ENCODE results near the gene DAB1. TPM values are rescaled to one million over a fixed set of nuclear protein-coding genes. Genes with fewer than 3 reads are reported as not detected.
"Not testable (repeated sequence)": the region's sequence is repeated elsewhere in the genome, so short reads cannot be mapped to it uniquely, and the experiment has no call there.

The DAB1 gene
- total RNA-seq, 4 donors from 2014 or later = under 0.01 to 5.9 (median 0.61) TPM

- Histone ChIP-seq H3K27ac (no peak overlapping the region), H3K4me3 (no peak overlapping the region), H3K4me1 (no peaks in the 10 kb centered on the region), H3K27me3 (no peaks in the 10 kb centered on the region), H3K9me3 (no peaks in the 10 kb centered on the region), H3K36me3 (no peaks in the 10 kb centered on the region)
- DNase-seq = no peak
- intact Hi-C loops (cut with DNase I; ENCODE audit: low total_unique reads) = no loop called here
- TF ChIP-seq, protein P1, sequence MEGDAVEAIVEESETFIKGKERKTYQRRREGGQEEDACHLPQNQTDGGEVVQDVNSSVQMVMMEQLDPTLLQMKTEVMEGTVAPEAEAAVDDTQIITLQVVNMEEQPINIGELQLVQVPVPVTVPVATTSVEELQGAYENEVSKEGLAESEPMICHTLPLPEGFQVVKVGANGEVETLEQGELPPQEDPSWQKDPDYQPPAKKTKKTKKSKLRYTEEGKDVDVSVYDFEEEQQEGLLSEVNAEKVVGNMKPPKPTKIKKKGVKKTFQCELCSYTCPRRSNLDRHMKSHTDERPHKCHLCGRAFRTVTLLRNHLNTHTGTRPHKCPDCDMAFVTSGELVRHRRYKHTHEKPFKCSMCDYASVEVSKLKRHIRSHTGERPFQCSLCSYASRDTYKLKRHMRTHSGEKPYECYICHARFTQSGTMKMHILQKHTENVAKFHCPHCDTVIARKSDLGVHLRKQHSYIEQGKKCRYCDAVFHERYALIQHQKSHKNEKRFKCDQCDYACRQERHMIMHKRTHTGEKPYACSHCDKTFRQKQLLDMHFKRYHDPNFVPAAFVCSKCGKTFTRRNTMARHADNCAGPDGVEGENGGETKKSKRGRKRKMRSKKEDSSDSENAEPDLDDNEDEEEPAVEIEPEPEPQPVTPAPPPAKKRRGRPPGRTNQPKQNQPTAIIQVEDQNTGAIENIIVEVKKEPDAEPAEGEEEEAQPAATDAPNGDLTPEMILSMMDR (IDR thresholded peaks at IDR 0.05) = no peak
- TF ChIP-seq POLR2A (IDR thresholded peaks at IDR 0.05) = no peak
Observed at GRCh38 chr1:57232500-57232899, 191.4 kb downstream of the DAB1 start.

DNA sequence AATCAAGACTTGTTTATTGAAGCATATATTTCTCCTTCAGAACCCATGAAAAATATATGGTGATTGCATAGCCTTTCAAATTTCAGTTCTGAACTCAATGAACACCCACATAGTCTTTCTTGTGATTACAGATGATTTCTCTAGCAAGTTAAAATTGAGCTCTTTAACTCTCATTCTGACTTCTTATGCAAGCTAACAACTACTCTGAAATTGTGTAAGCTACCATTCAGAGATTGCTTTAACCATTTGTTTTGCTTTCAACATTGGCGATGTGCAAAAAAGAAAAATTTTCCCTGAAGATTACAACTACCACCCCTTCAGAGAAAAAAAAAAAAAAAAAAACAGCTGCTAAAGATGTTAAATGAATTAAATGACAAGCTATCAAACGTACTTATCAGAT lies 193.9 kb downstream of the DAB1 start:
- DNase-seq = no peak
- no peak overlapping the region for H3K27ac ChIP-seq
- no peaks in the 10 kb centered on the region for H3K4me1 ChIP-seq
- H3K27me3 ChIP-seq = no peaks in the 10 kb centered on the region
- no peaks in the 10 kb centered on the region for H3K36me3 ChIP-seq
- no peak for TF ChIP-seq POLR2A (IDR thresholded peaks at IDR 0.05)
- TF ChIP-seq, protein P1 (IDR thresholded peaks at IDR 0.05) = no peak
- H3K4me3 ChIP-seq = no peak overlapping the region
- H3K9me3 ChIP-seq = no peaks in the 10 kb centered on the region
- intact Hi-C loops (cut with DNase I; ENCODE audit: low total_unique reads) = no loop called here

- TF ChIP-seq POLR2A (IDR thresholded peaks at IDR 0.05) = no peak
- TF ChIP-seq, protein P1 (IDR thresholded peaks at IDR 0.05) = no peak
- H3K36me3 ChIP-seq = no peaks in the 10 kb centered on the region
- H3K27me3 ChIP-seq = no peaks in the 10 kb centered on the region
- intact Hi-C loops (cut with DNase I; ENCODE audit: low total_unique reads) = no loop called here
- H3K9me3 ChIP-seq = no peaks in the 10 kb centered on the region
- no peak overlapping the region for H3K27ac ChIP-seq
- no peak overlapping the region for H3K4me3 ChIP-seq
- no peak for DNase-seq
- H3K4me1 ChIP-seq = no peaks in the 10 kb centered on the region
Observed at GRCh38 chr1:57229076-57229475, 194.8 kb downstream of the DAB1 start.

GRCh38 chr1:57222801-57223200 lies 201.1 kb downstream of the DAB1 start:
- H3K4me1 ChIP-seq = no peaks in the 10 kb centered on the region
- H3K9me3 ChIP-seq = no peaks in the 10 kb centered on the region
- intact Hi-C loops (cut with DNase I; ENCODE audit: low total_unique reads) = no loop called here
- no peaks in the 10 kb centered on the region for H3K27me3 ChIP-seq
- no peak overlapping the region for H3K27ac ChIP-seq
- peak in 1 of 2 donors; percentile 15 for DNase-seq
- H3K4me3 ChIP-seq = no peak overlapping the region
- no peaks in the 10 kb centered on the region for H3K36me3 ChIP-seq
- TF ChIP-seq, protein P1 (IDR thresholded peaks at IDR 0.05) = no peak
- TF ChIP-seq POLR2A (IDR thresholded peaks at IDR 0.05) = no peak

DNA sequence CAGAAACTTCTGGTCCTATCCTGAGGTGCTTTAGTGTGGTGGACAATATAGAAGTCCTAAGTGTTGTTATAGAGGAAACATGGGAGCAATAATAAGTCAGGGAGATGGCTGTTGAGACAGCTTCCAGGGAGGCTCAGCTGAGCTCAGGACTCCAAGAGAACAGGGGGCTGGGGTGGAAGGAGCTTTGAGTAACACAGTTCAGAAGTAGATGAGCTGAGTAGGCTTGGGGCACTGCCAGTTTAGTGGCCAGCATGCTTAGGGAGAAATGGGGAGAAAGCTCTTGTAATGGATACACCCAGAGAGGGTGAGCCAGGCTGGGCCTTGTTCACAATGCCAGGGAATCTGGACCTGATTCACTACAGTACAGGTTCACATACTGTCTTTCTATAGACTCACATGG lies 201.6 kb downstream of the DAB1 start:
- Histone ChIP-seq H3K4me1 (no peaks in the 10 kb centered on the region), H3K27ac (no peak overlapping the region), H3K36me3 (no peaks in the 10 kb centered on the region), H3K4me3 (no peak overlapping the region), H3K9me3 (no peaks in the 10 kb centered on the region), H3K27me3 (no peaks in the 10 kb centered on the region)
- no peak for DNase-seq
- intact Hi-C loops (cut with DNase I; ENCODE audit: low total_unique reads) = no loop called here
- TF ChIP-seq POLR2A (IDR thresholded peaks at IDR 0.05) = no peak
- TF ChIP-seq, protein P1 (IDR thresholded peaks at IDR 0.05) = no peak

DNA sequence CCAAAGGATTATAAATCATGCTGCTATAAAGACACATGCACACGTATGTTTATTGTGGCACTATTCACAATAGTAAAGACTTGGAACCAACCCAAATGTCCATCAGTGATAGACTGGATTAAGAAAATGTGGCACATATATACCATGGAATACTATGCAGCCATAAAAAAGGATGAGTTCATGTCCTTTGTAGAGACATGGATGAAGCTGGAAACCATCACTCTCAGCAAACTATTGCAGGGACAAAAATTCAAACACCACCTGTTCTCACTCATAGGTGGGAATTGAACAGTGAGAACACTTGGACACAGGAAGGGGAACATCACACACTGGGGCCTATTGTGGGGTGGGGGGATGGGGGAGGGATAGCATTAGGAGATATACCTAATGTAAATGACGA lies 203.0 kb downstream of the DAB1 start:
- H3K27ac ChIP-seq; H3K36me3 ChIP-seq; H3K4me1 ChIP-seq; intact Hi-C loops (cut with DNase I; ENCODE audit: low total_unique reads); H3K9me3 ChIP-seq; H3K27me3 ChIP-seq; H3K4me3 ChIP-seq; DNase-seq: not testable (repeated sequence)
